H1 (cell line): Measurements from ENCODE around the gene FOXO1. TPM values are rescaled to one million over a fixed set of nuclear protein-coding genes. Genes with fewer than 3 reads are reported as not detected.

ENCODE experiments used
- CTCF ChIA-PET: fragments of 300-600 bp; sonication (Branson Sonifier 250); formaldehyde crosslinking; loops from one replicate; lab custom pipeline; 2021; ENCODE audit not compliant: partially characterized antibody; lab: Charles Lee
- POLR2A ChIA-PET: fragments of 300-600 bp; sonication (Branson Sonifier 250); formaldehyde crosslinking; loops from one replicate; lab custom pipeline; 2021; ENCODE audit warnings: inconsistent platforms; ENCODE audit not compliant: partially characterized antibody; lab: Charles Lee
- DNase-seq, 2 experiments: peaks; one replicate each; pipeline versions ENCODE4 v3.0.0 to v3.0.0-alpha.2; 2010 to 2022; ENCODE audit warnings: low spot score in 2 of 2, low read depth in 1 of 2, mixed read lengths in 1 of 2
- FAIRE-seq: peaks from 2 replicates; lab custom pipeline; 2011; peaks lifted over from hg19 to GRCh38; lab: Jason Lieb, UNC
- H2AFZ ChIP-seq: 2 replicates; pipeline ENCODE4 v1.8.1; 2012; ENCODE audit warnings: low read length, inconsistent platforms
- H2AK5ac ChIP-seq: 2 replicates; pipeline ENCODE4 v1.6.1; 2013; ENCODE audit warnings: low read depth, low read length
- H2BK120ac ChIP-seq: replicated peaks from 2 replicates; pipeline ENCODE3; 2013; ENCODE audit warnings: low read depth, low read length, inconsistent platforms
- H2BK12ac ChIP-seq: 2 replicates; pipeline ENCODE4 v1.6.1; 2013; ENCODE audit warnings: low read depth, low read length
- H2BK15ac ChIP-seq: 2 replicates; pipeline ENCODE4 v1.6.1; 2013; ENCODE audit warnings: low read length
- H2BK20ac ChIP-seq: 2 replicates; pipeline ENCODE4 v1.6.1; 2013; ENCODE audit warnings: low read length
- H2BK5ac ChIP-seq: 2 replicates; pipeline ENCODE4 v1.6.1; 2013; ENCODE audit warnings: low read depth, low read length
- H3K14ac ChIP-seq: 2 replicates; pipeline ENCODE4 v1.6.1; 2013; ENCODE audit warnings: inconsistent platforms; ENCODE audit not compliant: insufficient read length
- H3K18ac ChIP-seq: 2 replicates; pipeline ENCODE4 v1.6.1; 2013; ENCODE audit warnings: low read length; ENCODE audit errors: extremely low read depth
- H3K23ac ChIP-seq: 2 replicates; pipeline ENCODE4 v1.6.1; 2013; ENCODE audit warnings: inconsistent platforms; ENCODE audit not compliant: insufficient read length
- H3K23me2 ChIP-seq: 2 replicates; pipeline ENCODE4 v1.6.1; 2013; ENCODE audit warnings: low read depth, low read length
- H3K27ac ChIP-seq: 2 replicates; pipeline ENCODE4 v1.6.1; 2011; ENCODE audit warnings: low read depth, low read length, inconsistent platforms
- H3K27me3 ChIP-seq, 4 experiments: replicated peaks in 1 of 4; 1 replicate in 1 of 4; 2 replicates in 3 of 4; pipeline versions ENCODE4 v1.6.1 to v1.8.1; 2011 to 2013; ENCODE audit warnings: low read length in 3 of 4, mild to moderate bottlenecking in 3 of 4, inconsistent platforms in 2 of 4, mixed read lengths in 2 of 4, moderate library complexity in 1 of 4; ENCODE audit not compliant: control insufficient read depth in 3 of 4, insufficient read depth in 3 of 4; ENCODE audit errors: extremely low read depth in 1 of 4
- H3K36me3 ChIP-seq, 4 experiments: 2 replicates each; pipeline versions ENCODE4 v1.6.1 to v1.8.1; 2011 to 2013; ENCODE audit warnings: mild to moderate bottlenecking in 4 of 4, low read length in 3 of 4, moderate library complexity in 2 of 4, control low read depth in 1 of 4, inconsistent platforms in 1 of 4; ENCODE audit not compliant: insufficient read depth in 4 of 4, control insufficient read depth in 2 of 4
- H3K4ac ChIP-seq: replicated peaks from 2 replicates; pipeline ENCODE3; 2013; ENCODE audit warnings: low read length, low read depth, mixed read lengths, inconsistent platforms; ENCODE audit not compliant: insufficient read length
- H3K4me1 ChIP-seq, 4 experiments: replicated peaks in 1 of 4; 1 replicate in 1 of 4; 2 replicates in 3 of 4; pipeline versions ENCODE4 v1.6.1 to v1.8.1; 2011 to 2013; ENCODE audit warnings: low read length in 3 of 4, inconsistent platforms in 2 of 4, mixed read lengths in 1 of 4; ENCODE audit not compliant: insufficient read depth in 4 of 4, control insufficient read depth in 3 of 4
- H3K4me2 ChIP-seq, 2 experiments: 2 replicates each; pipeline versions ENCODE4 v1.6.1 to v1.8.1; 2011 to 2013; ENCODE audit warnings: low read depth in 2 of 2, low read length in 2 of 2, control low read depth in 1 of 2, inconsistent platforms in 1 of 2, mild to moderate bottlenecking in 1 of 2; ENCODE audit not compliant: insufficient read depth in 1 of 2
- H3K4me3 ChIP-seq, 4 experiments: fragments of 200-600, 300-600 bp in 1 of 4; sonication (generic), shearing (Covaris generic), sonication (Bioruptor Twin) in 1 of 4; 2 replicates each; pipeline versions ENCODE4 v1.5.1 to v1.8.1; 2011 to 2016; ENCODE audit warnings: low read length in 4 of 4, low read depth in 3 of 4, control low read depth in 2 of 4, inconsistent platforms in 2 of 4, mild to moderate bottlenecking in 2 of 4, mixed read lengths in 1 of 4, moderate library complexity in 1 of 4; ENCODE audit not compliant: insufficient read depth in 2 of 4; ENCODE audit errors: extremely low read depth in 1 of 4
- H3K56ac ChIP-seq: replicated peaks from 2 replicates; pipeline ENCODE3; 2013; ENCODE audit warnings: low read depth, mild to moderate bottlenecking, mixed read lengths, low read length, inconsistent platforms; ENCODE audit not compliant: insufficient read length
- H3K79me1 ChIP-seq: 2 replicates; pipeline ENCODE4 v1.6.1; 2013; ENCODE audit warnings: low read depth, low read length, control low read depth
- H3K79me2 ChIP-seq, 2 experiments: 2 replicates each; pipeline versions ENCODE4 v1.6.1 to v1.8.1; 2012 to 2013; ENCODE audit warnings: low read length in 2 of 2, mild to moderate bottlenecking in 2 of 2, inconsistent platforms in 1 of 2; ENCODE audit not compliant: insufficient read depth in 2 of 2, control insufficient read depth in 1 of 2
- H3K9ac ChIP-seq, 4 experiments: replicated peaks in 1 of 4; 1 replicate in 1 of 4; 2 replicates in 3 of 4; pipeline versions ENCODE4 v1.6.1 to v1.8.1; 2011 to 2013; ENCODE audit warnings: low read depth in 3 of 4, low read length in 3 of 4, control low read depth in 2 of 4, mild to moderate bottlenecking in 2 of 4, moderate library complexity in 2 of 4, inconsistent platforms in 1 of 4; ENCODE audit errors: extremely low read depth in 1 of 4
- H3K9me3 ChIP-seq, 2 experiments: 2 replicates each; pipeline versions ENCODE4 v1.6.1 to v1.8.1; 2012 to 2013; ENCODE audit warnings: mild to moderate bottlenecking in 2 of 2, moderate library complexity in 2 of 2, control low read depth in 1 of 2, inconsistent platforms in 1 of 2, low read depth in 1 of 2, low read length in 1 of 2, mixed read lengths in 1 of 2; ENCODE audit not compliant: insufficient read depth in 2 of 2
- H4K20me1 ChIP-seq, 2 experiments: replicated peaks in 1 of 2; 2 replicates each; pipeline versions ENCODE3 to v1.8.1; 2011 to 2013; ENCODE audit warnings: inconsistent platforms in 2 of 2, low read length in 2 of 2, mild to moderate bottlenecking in 1 of 2; ENCODE audit not compliant: insufficient read depth in 2 of 2, control insufficient read depth in 1 of 2
- H4K5ac ChIP-seq: 2 replicates; pipeline ENCODE4 v1.6.1; 2013; ENCODE audit warnings: low read length, low read depth, mixed read lengths, inconsistent platforms; ENCODE audit not compliant: insufficient read length
- H4K8ac ChIP-seq: 2 replicates; pipeline ENCODE4 v1.8.0; 2013; ENCODE audit warnings: mild to moderate bottlenecking, moderate library complexity, low read length, inconsistent platforms; ENCODE audit not compliant: insufficient read depth; ENCODE audit errors: extremely low read depth
- H4K91ac ChIP-seq: replicated peaks from 2 replicates; pipeline ENCODE3; 2013; ENCODE audit warnings: low read length, mixed read lengths, inconsistent platforms; ENCODE audit not compliant: insufficient read length
- FOSL1 ChIP-seq: IDR thresholded peaks from 2 replicates; pipeline ENCODE4 v1.6.1; 2011; ENCODE audit warnings: mild to moderate bottlenecking, low read depth, low read length, moderate library complexity; ENCODE audit not compliant: insufficient read depth
- GTF2F1 ChIP-seq: IDR thresholded peaks from 2 replicates; pipeline ENCODE4 v1.6.1; 2012; ENCODE audit warnings: low read depth, low read length, improper control_type of control experiment, borderline replicate concordance
- ZNF274 ChIP-seq: IDR thresholded peaks from 2 replicates; pipeline ENCODE4 v1.7.0; 2012; ENCODE audit warnings: low read length, borderline replicate concordance; ENCODE audit errors: extremely low read depth
- WGBS, 2 experiments: shearing (Covaris generic) in 1 of 2; methylation state at CpG; one replicate each; pipeline versions ENCODE4 v1.1.6 to v1.1.7; 2013 to 2015; ENCODE audit warnings: low lambda C conversion rate in 2 of 2, mixed read lengths in 2 of 2, inconsistent platforms in 1 of 2, low coverage in 1 of 2, missing lambda C conversion rate in 1 of 2; ENCODE audit not compliant: insufficient replicate concordance in 2 of 2, insufficient coverage in 1 of 2, insufficient read length in 1 of 2; ENCODE audit errors: extremely low coverage in 1 of 2, missing lambda C conversion rate in 1 of 2; 5-methylcytosine and 5-hydroxymethylcytosine counted together
- polyA plus RNA-seq, 7 experiments: library from polyadenylated mRNA; depleted of rRNA in 3 of 7; stranded (reverse) in 5 of 7; unstranded in 2 of 7; fragments of >200 nt in 5 of 7; fragments of 200-250 nt in 2 of 7; gene quantifications; 1 replicate in 5 of 7; 2 replicates in 1 of 7; 4 replicates in 1 of 7; pipeline versions ENCODE4 v1.2.1 to v1.2.3, GENCODE V29; 2011 to 2013; ENCODE audit warnings: missing spikeins in 2 of 7, mixed read lengths in 2 of 7
- total RNA-seq: library from RNA; stranded (reverse); fragmentation: NEBNext Ultra II Directional; extraction: Animal tissue kit (Norgen Biotek cat#: 25700); gene quantifications from 2 replicates; pipeline ENCODE4 v1.2.1, GENCODE V29; 2021

FOXO1 gene
- total and polyA plus RNA-seq, 2 of the 8 experiments (the other 6 are each of a cell fraction or from before 2014, with no cell fraction given), result 35.3 to 56.9 TPM

GRCh38 chr13:40528881-40529280 lies 137.6 kb downstream of the FOXO1 start:
- no peak overlapping the region for H2AFZ ChIP-seq
- DNase-seq (no peak), FAIRE-seq (no peak)
- ChIA-PET POLR2A (no interaction called here), CTCF (no interaction called here)
- H2BK120ac ChIP-seq, result no peak overlapping the region
- no peak overlapping the region for H3K27ac ChIP-seq
- H3K36me3 ChIP-seq, result no peaks in the 10 kb centered on the region
- H4K20me1 ChIP-seq, result no peaks in the 10 kb centered on the region
- no peak overlapping the region for H2BK20ac ChIP-seq
- no peak overlapping the region for H2BK12ac ChIP-seq
- no peak overlapping the region for H2BK15ac ChIP-seq
- 90% methylated on average over 6 of the region's 6 CpGs; no CpG with 5 or more reads in 1 of the 2 experiments for WGBS, 2 experiments
- H3K14ac ChIP-seq, result no peak overlapping the region
- H2AK5ac ChIP-seq, result no peak overlapping the region
- no peaks in the 10 kb centered on the region for H3K79me1 ChIP-seq
- no peaks in the 10 kb centered on the region for H3K79me2 ChIP-seq
- no peak overlapping the region for H3K4me2 ChIP-seq
- H3K18ac ChIP-seq, result no peak overlapping the region
- no peak overlapping the region for H3K56ac ChIP-seq
- H3K4me3 ChIP-seq, result no peak overlapping the region
- no peak overlapping the region for H3K23ac ChIP-seq
- H3K4ac ChIP-seq, result no peak overlapping the region
- H4K8ac ChIP-seq, result no peak overlapping the region
- no peaks in the 10 kb centered on the region for H3K4me1 ChIP-seq
- H3K27me3 ChIP-seq, result no peaks in the 10 kb centered on the region
- H4K5ac ChIP-seq, result no peak overlapping the region
- H3K23me2 ChIP-seq, result no peaks in the 10 kb centered on the region; the same call in 1 of the 2 replicates
- TF ChIP-seq GTF2F1 (no peak), ZNF274 (no peak), FOSL1 (no peak)
- H3K9ac ChIP-seq, result no peak overlapping the region
- H4K91ac ChIP-seq, result no peak overlapping the region
- no peak overlapping the region for H2BK5ac ChIP-seq
- peaks cover 2 to 5% of the 10 kb centered on the region in 2 experiments; a peak in 1 of 4 replicates for H3K9me3 ChIP-seq
